GM21737 (cell line): ENCODE data around the gene ZRANB1.

Experiments used
- ATAC-seq: cut with Tn5 transposase; IDR thresholded peaks from one replicate; pipeline ENCODE4 v1.9.1; 2021; ENCODE audit warnings: mild to moderate bottlenecking, moderate library complexity; ENCODE audit not compliant: unreplicated experiment

The ZRANB1 gene

GRCh38 chr10:125033146-125033924 lies 91.4 kb downstream of the ZRANB1 start:
- ATAC-seq, result no peak

- ATAC-seq, result no peak
Observed at GRCh38 chr10:125034675-125035074, 92.8 kb downstream of the ZRANB1 start.

GRCh38 chr10:125035136-125035535 lies 93.2 kb downstream of the ZRANB1 start:
- ATAC-seq, result no peak

GRCh38 chr10:125035588-125036295 lies 93.8 kb downstream of the ZRANB1 start:
- ATAC-seq, result no peak

- no peak for ATAC-seq
Observed at GRCh38 chr10:125037145-125037877, 95.4 kb downstream of the ZRANB1 start.
